LNCaP clone FGC (cell line): Measurements from ENCODE around the gene RNASE9.
"Not testable (repeated sequence)": the region's sequence is repeated elsewhere in the genome, so short reads cannot be mapped to it uniquely, and the experiment has no call there.

Source experiments
- DNase-seq: peaks from one replicate; pipeline ENCODE4 v3.0.0-alpha.2; 2011; ENCODE audit warnings: low read depth
- H3K4me3 ChIP-seq: 2 replicates; pipeline ENCODE4 v1.5.1; 2011; ENCODE audit warnings: mild to moderate bottlenecking, low read depth, low read length, control low read depth
- CTCF ChIP-seq: IDR thresholded peaks from 2 replicates; pipeline ENCODE4 v1.5.1; 2012; ENCODE audit warnings: mild to moderate bottlenecking; ENCODE audit not compliant: control insufficient read depth, insufficient read depth; ENCODE audit errors: extremely low read depth

RNASE9 gene

GRCh38 chr14:20606190-20606901 is 45.5 kb upstream of the RNASE9 start:
- DNase-seq, result no peak
- H3K4me3 ChIP-seq, result no peak overlapping the region
- peak; percentile 77 for TF ChIP-seq CTCF

- TF ChIP-seq CTCF, result no peak
- no peak for DNase-seq
- no peak overlapping the region for H3K4me3 ChIP-seq
These were observed 43.2 kb upstream of the RNASE9 start for GRCh38 chr14:20603813-20604690.

- H3K4me3 ChIP-seq, result no peak overlapping the region
- no peak for TF ChIP-seq CTCF
- no peak for DNase-seq
These were observed 41.7 kb upstream of the RNASE9 start for GRCh38 chr14:20602583-20602982.

- TF ChIP-seq CTCF, result no peak
- no peak for DNase-seq
- no peak overlapping the region for H3K4me3 ChIP-seq
These were observed 40.7 kb upstream of the RNASE9 start for GRCh38 chr14:20601522-20601921.

- H3K4me3 ChIP-seq, result no peak overlapping the region
- TF ChIP-seq CTCF, result no peak
- no peak for DNase-seq
These were observed 36.3 kb upstream of the RNASE9 start for GRCh38 chr14:20597108-20597507.

GRCh38 chr14:20595726-20596125 is 34.9 kb upstream of the RNASE9 start:
- not testable (repeated sequence) for DNase-seq, H3K4me3 ChIP-seq

- DNase-seq, result no peak
- no peak for TF ChIP-seq CTCF
- H3K4me3 ChIP-seq, result no peak overlapping the region
These were observed 31.7 kb upstream of the RNASE9 start for GRCh38 chr14:20592574-20592973.
